GM12872 (cell line): ENCODE results near the gene TMCC3.

Experiments
- CTCF ChIP-seq: IDR thresholded peaks from 3 replicates; pipeline ENCODE4 v1.5.1; 2011; ENCODE audit warnings: low read depth, mild to moderate bottlenecking, low read length, moderate library complexity; ENCODE audit not compliant: insufficient read depth

TMCC3 gene

DNA sequence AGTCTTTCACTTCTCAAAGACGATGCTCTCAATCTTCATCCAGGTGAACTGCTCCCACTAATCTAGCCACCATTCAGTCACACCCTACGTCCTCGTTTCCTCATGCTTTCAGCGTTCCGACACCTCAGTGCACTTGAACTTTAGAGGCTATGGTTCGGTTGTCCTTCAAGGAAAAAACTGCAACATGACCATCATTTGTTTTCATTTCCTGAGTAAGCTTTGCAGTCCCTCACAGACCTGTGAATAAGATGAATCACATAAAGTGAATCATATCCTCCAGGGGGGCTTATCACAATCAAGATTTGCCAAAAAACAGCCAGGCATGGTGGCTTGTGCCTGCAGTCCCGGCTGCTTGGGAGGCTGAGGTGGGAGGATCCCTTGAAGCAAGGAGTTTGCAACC is 80.2 kb downstream of the TMCC3 start:
- no peak for TF ChIP-seq CTCF

DNA sequence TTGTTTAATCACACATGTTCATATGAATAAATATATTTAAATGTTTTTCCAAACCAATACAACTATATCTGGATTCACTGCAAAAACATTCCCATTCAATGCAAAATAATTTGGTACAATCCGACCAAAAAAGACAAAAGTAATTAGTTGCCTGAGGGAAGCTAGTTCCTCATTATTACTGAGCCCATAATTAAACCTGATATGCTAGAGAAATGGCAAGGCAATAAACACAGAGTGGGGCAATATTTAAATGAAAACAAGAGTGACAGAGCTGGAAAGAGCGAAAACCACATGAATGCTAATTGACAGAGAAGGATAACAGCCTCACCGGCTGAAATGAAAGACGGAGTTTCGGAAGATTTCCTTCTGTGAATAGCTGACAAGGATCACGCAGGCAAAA is 82.6 kb downstream of the TMCC3 start:
- TF ChIP-seq CTCF, result no peak

DNA sequence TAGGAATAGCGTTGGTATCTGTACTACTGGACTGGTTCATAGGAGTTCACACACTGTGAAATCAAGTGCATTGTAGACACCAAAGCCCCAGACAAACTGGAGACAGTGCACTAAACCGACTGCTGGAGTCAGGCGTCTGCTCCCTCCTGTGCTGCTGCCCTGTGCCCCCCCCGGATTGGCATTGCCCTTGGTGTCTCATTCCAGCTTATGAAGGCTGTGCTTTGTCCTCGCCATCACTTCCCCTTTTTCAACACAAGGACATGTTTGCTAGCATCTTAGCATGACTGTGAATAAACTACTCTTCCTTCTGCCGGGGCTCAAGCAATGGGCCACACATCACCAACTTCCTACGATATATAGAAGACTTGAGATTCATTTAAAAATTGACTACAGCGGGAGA is 84.0 kb downstream of the TMCC3 start:
- no peak for TF ChIP-seq CTCF

- TF ChIP-seq CTCF, result no peak
These were observed 84.7 kb downstream of the TMCC3 start for GRCh38 chr12:94565683-94566082.

DNA sequence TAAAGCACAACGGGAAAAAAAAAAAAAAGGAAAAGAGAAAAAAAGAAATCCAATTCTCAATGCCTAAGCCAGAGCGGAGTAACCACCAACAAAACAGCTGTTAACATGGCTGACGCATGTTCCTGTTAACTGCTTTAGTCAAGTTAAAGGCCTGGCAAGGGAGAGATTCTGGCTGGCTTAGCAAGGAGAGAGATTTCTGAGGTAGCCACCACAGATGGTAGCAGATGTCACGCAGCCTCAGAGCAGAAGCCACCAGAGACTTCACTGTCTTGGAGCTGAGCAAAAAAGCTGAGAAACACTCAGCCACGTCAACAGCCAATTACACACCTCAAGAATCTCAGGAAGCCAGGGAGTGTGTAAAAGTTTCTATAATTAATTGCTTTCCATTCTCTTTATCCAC is 87.1 kb downstream of the TMCC3 start:
- TF ChIP-seq CTCF, result no peak

- TF ChIP-seq CTCF, result no peak
These were observed 88.4 kb downstream of the TMCC3 start for GRCh38 chr12:94561943-94562411.

- no peak for TF ChIP-seq CTCF
These were observed 89.7 kb downstream of the TMCC3 start for GRCh38 chr12:94560431-94561221.

DNA sequence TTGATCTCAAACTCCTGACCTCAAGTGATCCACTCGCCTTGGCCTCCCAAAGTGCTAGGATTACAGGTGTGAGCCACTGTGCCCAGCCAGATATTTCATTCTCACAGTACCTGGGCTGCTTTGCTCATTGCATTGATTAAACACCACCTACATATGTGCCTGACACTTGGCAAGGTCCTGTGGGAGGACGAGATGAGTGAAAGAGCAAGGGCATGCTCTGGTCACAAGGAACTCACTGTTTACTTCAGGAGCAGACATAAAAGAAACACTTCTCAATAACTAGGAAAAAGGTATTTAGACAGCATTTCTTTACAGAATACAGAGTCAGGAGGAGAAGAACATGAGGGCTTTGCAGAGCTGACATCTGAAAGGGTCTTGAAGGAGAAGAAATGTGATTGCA is 91.7 kb downstream of the TMCC3 start:
- no peak for TF ChIP-seq CTCF
